AG04450 (cell line): ENCODE measurements around the gene SLC26A8. TPM values are rescaled to one million over a fixed set of nuclear protein-coding genes. Genes with fewer than 3 reads are reported as not detected.

Source experiments
- CTCF ChIA-PET: fragments of 300-600, 350-600 bp; formaldehyde crosslinking; extraction: SDS; loops from one replicate; lab custom pipeline; 2022; ENCODE audit warnings: antibody characterized with exemption, inconsistent platforms; lab: Charles Lee
- POLR2A ChIA-PET: fragments of 350-600 bp; formaldehyde crosslinking; extraction: SDS; loops from one replicate; lab custom pipeline; 2021; ENCODE audit warnings: antibody characterized with exemption, inconsistent platforms; lab: Yijun Ruan, JAX
- DNase-seq: peaks from one replicate; pipeline ENCODE4 v3.0.0-alpha.2; 2011; ENCODE audit warnings: low read depth, low spot score
- H3K27ac ChIP-seq: one replicate; pipeline ENCODE4 v1.5.1; 2012; ENCODE audit warnings: low read depth, low read length, control low read depth
- H3K27me3 ChIP-seq: one replicate; pipeline ENCODE4 v1.6.0; 2012; ENCODE audit warnings: low read length; ENCODE audit not compliant: control insufficient read depth, insufficient read depth
- H3K4me3 ChIP-seq: 2 replicates; pipeline ENCODE4 v1.5.1; 2011; ENCODE audit warnings: mild to moderate bottlenecking, low read depth, low read length, control low read depth
- H3K9me3 ChIP-seq: 2 replicates; pipeline ENCODE4 v1.5.1; 2012; ENCODE audit warnings: low read length; ENCODE audit not compliant: control insufficient read depth, insufficient read depth
- CTCF ChIP-seq: IDR thresholded peaks from 2 replicates; pipeline ENCODE4 v1.5.1; 2011; ENCODE audit warnings: low read depth, low read length, control low read depth, inconsistent platforms
- polyA plus RNA-seq: library from polyadenylated mRNA; depleted of rRNA; stranded (reverse); fragments of >200 nt; gene quantifications from 2 replicates; pipeline ENCODE4 v1.2.3, GENCODE V29; 2011

The SLC26A8 gene
- polyA plus RNA-seq, 1 experiment: not detected

- peaks cover 3% of the 10 kb centered on the region for H3K27me3 ChIP-seq
- ChIA-PET POLR2A (no interaction called here), CTCF (no interaction called here)
- no peak overlapping the region for H3K4me3 ChIP-seq
- no peak overlapping the region for H3K27ac ChIP-seq
- no peaks in the 10 kb centered on the region for H3K9me3 ChIP-seq
- no peak for TF ChIP-seq CTCF
- DNase-seq: no peak
Measured at GRCh38 chr6:35970181-35970580, 54.3 kb downstream of the SLC26A8 start.

GRCh38 chr6:35969646-35970045, 54.8 kb downstream of the SLC26A8 start:
- ChIA-PET CTCF (no interaction called here), POLR2A (no interaction called here)
- Histone ChIP-seq H3K27ac (no peak overlapping the region), H3K27me3 (peaks cover 3% of the 10 kb centered on the region), H3K4me3 (no peak overlapping the region), H3K9me3 (no peaks in the 10 kb centered on the region)
- no peak for DNase-seq
- TF ChIP-seq CTCF: no peak

GRCh38 chr6:35968821-35969220, 55.6 kb downstream of the SLC26A8 start:
- no peak overlapping the region for H3K4me3 ChIP-seq
- peaks cover 3% of the 10 kb centered on the region for H3K27me3 ChIP-seq
- no peak for TF ChIP-seq CTCF
- CTCF ChIA-PET: no interaction called here
- no peak overlapping the region for H3K27ac ChIP-seq
- DNase-seq: no peak
- POLR2A ChIA-PET: no interaction called here
- H3K9me3 ChIP-seq: no peaks in the 10 kb centered on the region

- no peak for TF ChIP-seq CTCF
- H3K9me3 ChIP-seq: no peaks in the 10 kb centered on the region
- ChIA-PET CTCF (no interaction called here), POLR2A (no interaction called here)
- no peak overlapping the region for H3K27ac ChIP-seq
- no peak for DNase-seq
- H3K4me3 ChIP-seq: no peak overlapping the region
- peaks cover 6% of the 10 kb centered on the region for H3K27me3 ChIP-seq
Measured at GRCh38 chr6:35967076-35967774, 57.2 kb downstream of the SLC26A8 start.

- no peak overlapping the region for H3K4me3 ChIP-seq
- CTCF ChIA-PET: no interaction called here
- no peak for TF ChIP-seq CTCF
- peaks cover 21% of the 10 kb centered on the region for H3K27me3 ChIP-seq
- no peaks in the 10 kb centered on the region for H3K9me3 ChIP-seq
- DNase-seq: no peak
- POLR2A ChIA-PET: no interaction called here
- H3K27ac ChIP-seq: no peak overlapping the region
Measured at GRCh38 chr6:35962779-35963560, 61.5 kb downstream of the SLC26A8 start.
